Panc1 (cell line): Measurements from ENCODE around the gene FAM217A. TPM values are rescaled to one million over a fixed set of nuclear protein-coding genes. Genes with fewer than 3 reads are reported as not detected.
A peak's percentile ranks its signal among the peaks of the same experiment; 100 is the strongest.

ENCODE experiments used
- ATAC-seq: fragments of 200-7000 bp; cut with Tn5 transposase; 2 replicates; pipeline ENCODE4 v1.9.1; 2020; ENCODE audit warnings: mild to moderate bottlenecking, moderate library complexity
- BruUV-seq: library from RNA; stranded (reverse); fragments of 400-500 nt; replicated peaks from 2 replicates; lab custom pipeline; 2021; lab: Mats Ljungman, UMichigan
- CTCF ChIA-PET: fragments of 300-600 bp; sonication (Branson Sonifier 250); formaldehyde crosslinking; loops from one replicate; lab custom pipeline; 2022; ENCODE audit warnings: antibody characterized with exemption; lab: Charles Lee
- POLR2A ChIA-PET: fragments of 300-600 bp; sonication (Branson Sonifier 250); formaldehyde crosslinking; loops from one replicate; lab custom pipeline; 2022; ENCODE audit warnings: antibody characterized with exemption; lab: Charles Lee
- DNase-seq: peaks from one replicate; pipeline ENCODE4 v3.0.0-alpha.2; 2010; ENCODE audit warnings: low read depth, low spot score
- H3K27ac ChIP-seq: 2 replicates; pipeline ENCODE4 v1.5.1; 2011; ENCODE audit warnings: mild to moderate bottlenecking, low read length, inconsistent platforms
- H3K27me3 ChIP-seq: fragments of 200-500 bp; sonication (Bioruptor generic); 2 replicates; pipeline ENCODE4 v1.6.0; 2014; ENCODE audit warnings: low read length, inconsistent platforms; ENCODE audit not compliant: control insufficient read depth, insufficient read depth
- H3K36me3 ChIP-seq: fragments of 200-500 bp; sonication (Bioruptor generic); 2 replicates; pipeline ENCODE4 v1.5.1; 2014; ENCODE audit warnings: inconsistent platforms, mild to moderate bottlenecking, low read length, moderate library complexity; ENCODE audit not compliant: control insufficient read depth, insufficient read depth
- H3K4me1 ChIP-seq: 2 replicates; pipeline ENCODE4 v1.5.1; 2011; ENCODE audit warnings: inconsistent platforms, mild to moderate bottlenecking, low read length, moderate library complexity; ENCODE audit not compliant: control insufficient read depth, insufficient read depth
- H3K4me3 ChIP-seq, 2 experiments: 2 replicates each; pipeline ENCODE4 v1.5.1; 2011 to 2012; ENCODE audit warnings: low read depth in 2 of 2, low read length in 2 of 2, mild to moderate bottlenecking in 2 of 2, inconsistent platforms in 1 of 2, moderate library complexity in 1 of 2
- H3K9me3 ChIP-seq: fragments of 200-500 bp; sonication (Bioruptor generic); 2 replicates; pipeline ENCODE4 v1.5.1; 2014; ENCODE audit warnings: low read depth, mild to moderate bottlenecking, inconsistent platforms, low read length, moderate library complexity; ENCODE audit not compliant: control insufficient read depth, insufficient read depth
- POLR2AphosphoS5 ChIP-seq: IDR thresholded peaks from 2 replicates; pipeline ENCODE4 v1.6.1; 2012; ENCODE audit warnings: mild to moderate bottlenecking, low read depth, low read length, moderate library complexity
- SIN3A ChIP-seq: IDR thresholded peaks from 2 replicates; pipeline ENCODE4 v1.6.1; 2012; ENCODE audit warnings: low read depth, mild to moderate bottlenecking, low read length, moderate library complexity, borderline replicate concordance; ENCODE audit not compliant: insufficient read depth
- TCF7L2 ChIP-seq: IDR thresholded peaks from 2 replicates; pipeline ENCODE4 v1.6.1; 2011; ENCODE audit warnings: mild to moderate bottlenecking, low read depth, low read length, inconsistent platforms
- in situ Hi-C: cut with HindIII; loops from 2 replicates; pipeline ENCODE4 v1.10.0; 2016; ENCODE audit warnings: low sequenced_read_pairs, low pct_unique_long_range_greater_than_20kb
- intact Hi-C: fragments of 100-400 bp; cut with micrococcal nuclease; formaldehyde crosslinking; loops from one replicate; pipeline ENCODE4 v1.10.0; 2022; ENCODE audit not compliant: unreplicated experiment
- total RNA-seq: library from RNA; stranded (reverse); gene quantifications from one replicate; pipeline ENCODE4 v1.2.1, GENCODE V29; 2021; ENCODE audit not compliant: unreplicated experiment
- TF ChIP-seq, protein P1 (sequence below): fragments of 450-650 bp; IDR thresholded peaks from 2 replicates; pipeline ENCODE4 v1.5.1; 2017; ENCODE audit warnings: mild to moderate bottlenecking
- TF ChIP-seq, protein P2 (sequence below), 2 experiments: IDR thresholded peaks; 2 replicates each; pipeline ENCODE4 v1.6.1; 2011 to 2012; ENCODE audit warnings: low read depth in 2 of 2, control low read depth in 1 of 2, low read length in 1 of 2, mild to moderate bottlenecking in 1 of 2, moderate library complexity in 1 of 2; ENCODE audit not compliant: insufficient read depth in 1 of 2

Gene FAM217A
- total RNA-seq, 1 experiment from 2014 or later, result not detected

DNA sequence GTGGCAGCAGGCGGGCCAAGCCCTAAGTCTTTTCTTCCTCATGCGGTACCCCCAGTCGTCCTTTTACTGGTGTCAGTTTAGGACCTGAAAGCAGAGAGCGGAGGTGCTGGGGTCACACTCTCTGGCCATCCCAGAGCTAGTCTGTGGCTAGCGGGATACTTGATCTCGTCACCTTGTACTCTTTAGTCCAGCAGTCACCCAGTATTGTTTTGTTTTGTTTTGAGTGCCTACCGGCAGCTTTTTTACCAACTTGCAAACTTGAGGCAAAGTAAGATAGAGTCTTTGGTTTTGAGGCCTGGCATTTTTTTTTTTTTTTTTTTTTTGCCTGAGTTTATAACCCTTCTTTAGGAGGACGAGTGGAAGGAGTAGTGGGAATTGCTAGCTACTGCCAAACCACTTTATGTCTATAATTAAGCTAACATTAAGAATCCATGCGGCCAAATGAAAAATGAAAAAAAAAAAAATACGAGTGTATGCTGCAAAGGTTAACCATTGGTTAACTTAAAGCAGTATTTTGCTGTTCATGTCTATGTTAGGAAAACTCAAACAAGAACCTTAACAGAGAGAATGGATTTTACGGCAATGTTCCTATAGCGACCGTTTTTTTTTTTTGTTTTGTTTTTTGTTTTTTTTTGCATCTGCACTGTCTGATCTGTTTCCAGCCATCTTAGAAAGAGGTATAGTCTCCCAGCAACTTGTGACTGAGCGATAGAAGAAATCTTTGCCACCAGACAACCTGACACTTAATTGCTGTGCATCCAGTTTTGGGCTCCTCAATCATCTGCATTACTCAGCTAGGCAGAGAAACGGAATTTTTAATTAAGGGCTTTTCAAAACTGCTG lies 56.9 kb downstream of the FAM217A start:
- intact Hi-C loops, result no loop called here
- ATAC-seq (peak; percentile 3; the same call in 1 of the 2 replicates), DNase-seq (no peak)
- H3K27ac ChIP-seq, result peak overlapping the region; percentile 99
- H3K36me3 ChIP-seq, result peaks cover 6% of the 10 kb centered on the region
- peak overlapping the region; percentile 63 to 88 for H3K4me3 ChIP-seq
- H3K27me3 ChIP-seq, result no peaks in the 10 kb centered on the region
- in situ Hi-C loops, result no loop called here
- ChIA-PET POLR2A (interaction anchor here (0.5 to 1.2 kb wide), 7 partner anchors 9 to 886 kb away, joined by 3 to 7 read pairs (median 4); no protein-coding TSS in a partner anchor), CTCF (no interaction called here)
- TF ChIP-seq, protein P1, sequence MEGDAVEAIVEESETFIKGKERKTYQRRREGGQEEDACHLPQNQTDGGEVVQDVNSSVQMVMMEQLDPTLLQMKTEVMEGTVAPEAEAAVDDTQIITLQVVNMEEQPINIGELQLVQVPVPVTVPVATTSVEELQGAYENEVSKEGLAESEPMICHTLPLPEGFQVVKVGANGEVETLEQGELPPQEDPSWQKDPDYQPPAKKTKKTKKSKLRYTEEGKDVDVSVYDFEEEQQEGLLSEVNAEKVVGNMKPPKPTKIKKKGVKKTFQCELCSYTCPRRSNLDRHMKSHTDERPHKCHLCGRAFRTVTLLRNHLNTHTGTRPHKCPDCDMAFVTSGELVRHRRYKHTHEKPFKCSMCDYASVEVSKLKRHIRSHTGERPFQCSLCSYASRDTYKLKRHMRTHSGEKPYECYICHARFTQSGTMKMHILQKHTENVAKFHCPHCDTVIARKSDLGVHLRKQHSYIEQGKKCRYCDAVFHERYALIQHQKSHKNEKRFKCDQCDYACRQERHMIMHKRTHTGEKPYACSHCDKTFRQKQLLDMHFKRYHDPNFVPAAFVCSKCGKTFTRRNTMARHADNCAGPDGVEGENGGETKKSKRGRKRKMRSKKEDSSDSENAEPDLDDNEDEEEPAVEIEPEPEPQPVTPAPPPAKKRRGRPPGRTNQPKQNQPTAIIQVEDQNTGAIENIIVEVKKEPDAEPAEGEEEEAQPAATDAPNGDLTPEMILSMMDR, result no peak
- TF ChIP-seq POLR2AphosphoS5 (no peak), SIN3A (no peak), TCF7L2 (no peak)
- TF ChIP-seq, protein P2, sequence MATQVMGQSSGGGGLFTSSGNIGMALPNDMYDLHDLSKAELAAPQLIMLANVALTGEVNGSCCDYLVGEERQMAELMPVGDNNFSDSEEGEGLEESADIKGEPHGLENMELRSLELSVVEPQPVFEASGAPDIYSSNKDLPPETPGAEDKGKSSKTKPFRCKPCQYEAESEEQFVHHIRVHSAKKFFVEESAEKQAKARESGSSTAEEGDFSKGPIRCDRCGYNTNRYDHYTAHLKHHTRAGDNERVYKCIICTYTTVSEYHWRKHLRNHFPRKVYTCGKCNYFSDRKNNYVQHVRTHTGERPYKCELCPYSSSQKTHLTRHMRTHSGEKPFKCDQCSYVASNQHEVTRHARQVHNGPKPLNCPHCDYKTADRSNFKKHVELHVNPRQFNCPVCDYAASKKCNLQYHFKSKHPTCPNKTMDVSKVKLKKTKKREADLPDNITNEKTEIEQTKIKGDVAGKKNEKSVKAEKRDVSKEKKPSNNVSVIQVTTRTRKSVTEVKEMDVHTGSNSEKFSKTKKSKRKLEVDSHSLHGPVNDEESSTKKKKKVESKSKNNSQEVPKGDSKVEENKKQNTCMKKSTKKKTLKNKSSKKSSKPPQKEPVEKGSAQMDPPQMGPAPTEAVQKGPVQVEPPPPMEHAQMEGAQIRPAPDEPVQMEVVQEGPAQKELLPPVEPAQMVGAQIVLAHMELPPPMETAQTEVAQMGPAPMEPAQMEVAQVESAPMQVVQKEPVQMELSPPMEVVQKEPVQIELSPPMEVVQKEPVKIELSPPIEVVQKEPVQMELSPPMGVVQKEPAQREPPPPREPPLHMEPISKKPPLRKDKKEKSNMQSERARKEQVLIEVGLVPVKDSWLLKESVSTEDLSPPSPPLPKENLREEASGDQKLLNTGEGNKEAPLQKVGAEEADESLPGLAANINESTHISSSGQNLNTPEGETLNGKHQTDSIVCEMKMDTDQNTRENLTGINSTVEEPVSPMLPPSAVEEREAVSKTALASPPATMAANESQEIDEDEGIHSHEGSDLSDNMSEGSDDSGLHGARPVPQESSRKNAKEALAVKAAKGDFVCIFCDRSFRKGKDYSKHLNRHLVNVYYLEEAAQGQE (IDR thresholded peaks at IDR 0.05; ENCODE audit: insufficient read depth in 1 of 2, low read depth in 2 of 2, low read length in 1 of 2), result no peak
- peaks cover 32% of the 10 kb centered on the region for H3K4me1 ChIP-seq
- TSS peak; percentile 79 for BruUV-seq
- H3K9me3 ChIP-seq, result no peaks in the 10 kb centered on the region

DNA sequence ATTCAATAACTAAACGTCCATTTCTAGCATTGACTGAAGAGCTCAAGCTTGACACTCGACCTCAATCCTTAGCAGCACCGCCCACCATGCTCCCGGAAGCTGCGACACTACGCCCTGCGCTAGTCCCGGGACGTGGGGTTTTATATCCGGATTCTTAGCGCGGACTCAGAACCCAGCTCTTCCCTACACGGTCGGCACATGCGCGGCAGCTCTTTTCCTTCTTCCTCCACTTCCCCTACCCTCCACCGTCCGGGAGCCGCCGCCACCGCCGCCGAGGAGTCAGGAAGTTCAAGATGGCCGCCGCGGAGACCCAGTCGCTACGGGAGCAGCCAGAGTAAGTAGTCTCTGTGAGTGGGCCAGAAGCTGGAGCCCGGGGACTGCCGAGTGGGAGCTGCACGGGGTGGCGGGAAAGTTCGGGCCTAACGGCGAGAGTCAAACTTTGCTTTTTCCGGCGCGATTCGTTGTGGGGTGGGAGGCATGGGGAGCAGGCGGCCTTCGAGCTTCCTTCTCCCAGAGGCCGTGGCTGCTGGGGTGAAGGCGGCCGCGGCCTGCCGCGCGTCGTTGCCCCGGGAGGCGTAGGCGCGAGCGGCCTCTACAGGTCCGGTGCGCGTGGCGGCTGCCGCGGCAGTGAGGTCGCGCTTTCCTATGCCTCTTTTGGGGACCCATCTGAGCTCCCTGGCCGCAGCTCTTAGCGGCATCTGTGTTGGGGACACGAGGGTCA lies 57.6 kb downstream of the FAM217A start:
- intact Hi-C loops, result no loop called here

More for the DNA sequence above, 57.6 kb downstream of the FAM217A start:
- Histone ChIP-seq H3K27me3 (no peaks in the 10 kb centered on the region), H3K36me3 (peaks cover 6% of the 10 kb centered on the region), H3K4me3 (peak overlapping the region; percentile 63 to 88), H3K9me3 (no peaks in the 10 kb centered on the region), H3K4me1 (peaks cover 26% of the 10 kb centered on the region), H3K27ac (peak overlapping the region; percentile 99)
- ChIA-PET POLR2A (interaction anchor here (0.5 to 1.2 kb wide), 8 partner anchors 10 to 887 kb away, joined by 3 to 12 read pairs (median 4); no protein-coding TSS in a partner anchor), CTCF (interaction anchor here (0.8 kb wide), 2 partner anchors 14 to 134 kb away, joined by 3 to 5 read pairs; no protein-coding TSS in a partner anchor)
- in situ Hi-C loops, result no loop called here
- BruUV-seq, result no TSS peak
- DNase-seq (peak; percentile 85), ATAC-seq (peak; percentile 85)
- no peak for TF ChIP-seq SIN3A
- TF ChIP-seq POLR2AphosphoS5, result peak; percentile 80
- peak; percentile 16; the same call in 1 of the 2 replicates for TF ChIP-seq TCF7L2
- TF ChIP-seq, protein P2 (IDR thresholded peaks at IDR 0.05; ENCODE audit: insufficient read depth in 1 of 2, low read depth in 2 of 2, low read length in 1 of 2), result no peak
- TF ChIP-seq, protein P1, result peak; percentile 32
